GM18498 (cell line): ENCODE data around the gene SYCN.

Experiments used
- ATAC-seq: cut with Tn5 transposase; IDR thresholded peaks from one replicate; pipeline ENCODE4 v1.9.1; 2021; ENCODE audit warnings: mild to moderate bottlenecking, moderate library complexity; ENCODE audit not compliant: unreplicated experiment

The SYCN gene

DNA sequence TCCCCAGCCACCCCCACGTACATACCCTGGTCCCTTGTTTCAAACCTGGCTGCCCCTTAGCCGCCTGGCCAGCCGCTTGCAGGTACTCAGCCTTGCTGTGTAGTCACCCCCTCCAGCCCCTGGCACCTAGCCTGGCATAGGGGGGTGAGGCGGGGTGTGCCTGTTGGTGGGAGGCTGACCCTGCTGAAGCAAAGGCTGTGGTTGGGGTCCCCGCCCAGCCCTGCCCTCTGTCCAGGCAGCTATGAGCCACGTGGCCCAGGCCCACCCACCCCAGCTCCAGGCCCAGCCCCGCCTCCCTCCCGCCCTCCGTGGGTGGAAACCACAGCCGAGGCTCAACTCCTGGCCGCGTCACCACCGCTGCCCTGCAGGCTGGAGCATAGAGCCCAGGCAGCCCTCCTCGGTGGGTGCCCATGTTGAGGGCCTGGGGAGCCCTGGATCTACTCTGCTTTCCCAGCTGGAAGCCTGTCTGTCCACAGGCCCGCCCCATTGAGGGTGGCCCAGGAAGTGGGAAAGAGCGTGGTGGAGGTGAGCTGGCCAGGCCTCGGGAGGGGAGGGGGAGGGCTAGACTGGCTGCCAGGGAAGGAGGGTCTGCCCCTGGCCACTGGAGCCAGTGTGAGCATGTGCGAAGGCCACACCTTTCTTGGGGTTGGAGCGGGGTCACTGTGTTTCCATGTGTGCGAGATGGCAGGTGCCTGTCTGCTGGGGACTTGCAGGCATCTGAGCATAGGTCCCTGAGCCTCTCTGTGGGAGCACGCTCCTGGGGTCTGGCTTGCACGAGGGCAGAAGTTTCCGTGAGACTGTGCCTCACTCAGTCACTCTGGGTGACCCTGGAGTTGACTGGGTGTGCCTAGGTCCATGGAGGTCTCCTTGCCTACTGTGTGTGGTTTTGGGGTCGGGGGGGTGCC, 47.5 kb downstream of the SYCN start:
- ATAC-seq: no peak

DNA sequence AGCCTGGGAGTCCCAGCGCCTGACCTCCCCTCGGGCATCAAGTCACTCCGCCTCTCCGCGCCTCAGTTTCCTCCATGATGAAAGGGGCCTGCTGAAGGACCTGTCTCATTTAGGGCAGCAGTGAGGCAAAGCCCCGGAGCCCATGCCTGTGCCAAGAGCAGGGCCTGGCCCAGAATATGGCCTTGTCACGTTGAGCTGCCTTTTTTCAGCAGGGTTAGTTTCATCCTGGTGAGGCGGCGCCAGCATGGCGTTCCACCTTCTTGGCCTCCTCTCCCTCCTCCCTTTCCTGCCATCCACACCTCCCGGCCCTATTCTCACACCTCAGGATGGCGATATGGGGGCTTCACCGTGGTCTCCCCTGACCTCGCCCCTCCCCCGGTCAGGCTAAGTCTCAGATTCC, 48.3 kb downstream of the SYCN start:
- no peak for ATAC-seq

DNA sequence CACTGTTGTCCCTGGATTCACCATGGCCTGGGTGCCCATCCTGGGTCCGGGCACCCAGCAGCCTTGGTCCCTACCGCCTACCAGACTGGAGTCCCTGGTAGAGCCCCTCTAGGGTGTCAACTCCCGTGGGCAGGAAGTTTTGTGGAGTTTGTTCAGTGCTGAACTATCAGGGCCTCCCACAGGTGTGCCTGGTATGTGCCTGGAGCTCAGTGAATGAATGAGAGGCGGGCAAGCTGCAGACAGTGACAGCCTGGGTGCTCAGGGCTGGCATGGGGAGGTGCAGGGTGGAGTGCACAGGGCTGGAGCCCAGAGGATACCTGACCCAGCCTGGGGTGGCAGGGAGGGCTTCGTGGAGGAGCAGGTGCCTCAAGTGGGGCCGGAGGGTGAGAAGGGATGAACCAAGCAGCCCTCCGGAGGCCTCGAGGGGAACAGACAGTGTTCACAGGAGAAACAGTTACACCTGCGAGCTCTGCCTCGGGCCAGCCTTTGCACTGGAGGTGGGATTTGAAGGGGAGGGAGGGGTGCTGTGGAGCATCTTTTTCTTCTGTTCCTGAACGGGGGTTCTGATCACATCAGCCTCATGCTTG, 48.9 kb downstream of the SYCN start:
- no peak for ATAC-seq

DNA sequence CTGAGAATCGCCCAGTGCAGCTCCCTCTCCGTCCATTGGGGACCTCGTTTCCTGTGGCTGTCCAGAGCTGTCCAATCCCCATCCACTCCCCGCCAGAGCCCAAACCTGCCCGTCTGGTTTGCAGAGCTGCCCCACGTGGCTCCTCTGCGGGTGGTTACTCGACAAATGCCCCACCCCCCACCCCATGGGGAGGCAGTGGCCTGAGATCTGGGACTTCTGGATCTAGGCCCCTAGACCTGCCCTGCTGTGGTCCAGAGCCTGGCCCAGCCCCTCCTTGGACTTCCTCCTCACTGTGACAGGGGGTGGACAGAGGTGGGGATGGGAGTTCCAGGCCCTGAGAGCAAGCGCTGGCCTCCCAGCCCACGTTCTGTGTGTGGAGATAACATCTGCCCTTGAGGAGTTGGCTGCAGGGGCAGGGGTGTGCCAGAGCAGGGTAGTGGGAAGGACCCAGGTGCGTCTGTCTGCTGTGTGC, 49.4 kb downstream of the SYCN start:
- no peak for ATAC-seq

DNA sequence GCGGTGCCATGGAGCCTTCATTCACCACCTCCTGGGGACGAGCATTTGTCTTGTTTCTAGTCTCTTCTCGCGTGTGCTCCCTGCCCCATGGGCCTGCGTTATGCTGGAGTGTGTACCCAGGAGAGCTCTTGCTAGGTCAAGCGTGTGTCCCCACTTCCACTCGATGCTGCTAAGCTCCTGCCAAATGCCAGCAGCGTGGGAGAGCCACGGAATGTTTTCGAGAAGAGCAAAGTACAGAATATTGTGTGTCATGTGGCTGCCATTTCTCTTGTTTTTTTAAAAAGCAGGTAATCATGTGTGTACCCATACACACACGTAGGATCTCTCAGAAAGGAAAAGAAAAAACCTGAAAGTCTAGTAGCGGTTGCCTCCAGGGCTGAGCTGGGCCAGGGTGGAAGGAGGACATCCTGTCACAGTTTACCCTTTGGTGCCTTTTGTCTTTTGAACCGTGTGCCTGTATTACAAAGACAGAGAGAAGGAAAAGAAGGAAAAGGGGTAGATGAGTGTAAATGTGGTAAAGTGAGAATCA, 49.9 kb downstream of the SYCN start:
- ATAC-seq: no peak
